SH-SY5Y (cell line): Measurements from ENCODE around the gene AHSG.

Source experiments
- GATA2 ChIP-seq: IDR thresholded peaks from 2 replicates; pipeline ENCODE4 v1.6.1; 2011; ENCODE audit warnings: mild to moderate bottlenecking, low read depth, low read length
- GATA3 ChIP-seq: IDR thresholded peaks from 2 replicates; pipeline ENCODE4 v1.6.1; 2011; ENCODE audit warnings: low read depth, mild to moderate bottlenecking, low read length, moderate library complexity

DNA sequence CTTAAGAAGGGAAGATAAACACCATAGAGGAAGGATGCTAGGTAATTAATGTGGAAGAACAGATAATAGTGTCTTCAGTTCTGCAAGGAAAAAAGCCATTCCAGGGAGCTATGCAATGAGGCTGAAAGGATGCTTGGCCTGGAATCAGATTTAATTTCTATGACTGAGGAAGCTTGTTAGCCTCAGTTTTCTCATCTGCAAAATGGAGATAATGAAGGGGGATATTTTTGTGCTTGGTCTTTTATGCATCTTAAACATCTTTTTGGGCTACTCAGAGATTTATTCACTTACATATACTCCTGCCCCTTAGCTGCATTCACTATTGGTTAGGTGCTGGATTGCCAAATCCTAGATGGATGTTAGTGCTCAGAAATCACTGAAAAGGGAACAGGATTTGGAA, 25.7 kb upstream of the AHSG start:
- TF ChIP-seq GATA3 (no peak), GATA2 (no peak)
